Measurements from ENCODE around the gene PSME4.
"Not testable (repeated sequence)": the region's sequence is repeated elsewhere in the genome, so short reads cannot be mapped to it uniquely, and the experiment has no call there.

The PSME4 gene

GRCh38 chr2:53881360-53881759 lies 89.4 kb downstream of the PSME4 start:
- DNase-seq (ENCODE audit: low spot score): no peak

- no peak for DNase-seq (ENCODE audit: low spot score)
These were observed 90.0 kb downstream of the PSME4 start for GRCh38 chr2:53880756-53881155.

GRCh38 chr2:53877556-53877955 lies 93.2 kb downstream of the PSME4 start:
- no peak for DNase-seq (ENCODE audit: low spot score)

GRCh38 chr2:53877112-53877511 lies 93.7 kb downstream of the PSME4 start:
- no peak for DNase-seq (ENCODE audit: low spot score)

GRCh38 chr2:53874401-53874950 lies 96.3 kb downstream of the PSME4 start:
- no peak for DNase-seq (ENCODE audit: low spot score)

GRCh38 chr2:53867773-53868172 lies 103.0 kb downstream of the PSME4 start:
- no peak for DNase-seq (ENCODE audit: low spot score)

- DNase-seq (ENCODE audit: low spot score): no peak
These were observed 103.6 kb downstream of the PSME4 start for GRCh38 chr2:53867169-53867568.

GRCh38 chr2:53865962-53866361 lies 104.8 kb downstream of the PSME4 start:
- no peak for DNase-seq (ENCODE audit: low spot score)

- DNase-seq (ENCODE audit: low spot score): no peak
These were observed 105.5 kb downstream of the PSME4 start for GRCh38 chr2:53865264-53865663.

- no peak for DNase-seq (ENCODE audit: low spot score)
These were observed 107.1 kb downstream of the PSME4 start for GRCh38 chr2:53863538-53864227.

GRCh38 chr2:53861824-53862223 lies 109.0 kb downstream of the PSME4 start:
- DNase-seq (ENCODE audit: low spot score): no peak

- no peak for DNase-seq (ENCODE audit: low spot score)
These were observed 111.3 kb downstream of the PSME4 start, which contains the start of gene GPR75 for GRCh38 chr2:53859206-53860181. Gene GPR75, minus strand, starts transcription at chr2:53859967. Its CDS starts 5,211 bp downstream, at chr2:53854756.

GRCh38 chr2:53856272-53856671 lies 114.5 kb downstream of the PSME4 start:
- no peak for DNase-seq (ENCODE audit: low spot score)

- no peak for DNase-seq (ENCODE audit: low spot score)
These were observed 116.1 kb downstream of the PSME4 start for GRCh38 chr2:53854678-53855077.

- DNase-seq (ENCODE audit: low spot score): no peak
These were observed 118.3 kb downstream of the PSME4 start for GRCh38 chr2:53852532-53852931.

- not testable (repeated sequence) for DNase-seq (ENCODE audit: low spot score)
These were observed 119.6 kb downstream of the PSME4 start for GRCh38 chr2:53851052-53851757.

GRCh38 chr2:53848062-53848461 lies 122.7 kb downstream of the PSME4 start:
- DNase-seq (ENCODE audit: low spot score): no peak

- no peak for DNase-seq (ENCODE audit: low spot score)
These were observed 127.2 kb downstream of the PSME4 start for GRCh38 chr2:53843595-53843994.

GRCh38 chr2:53842891-53843290 lies 127.9 kb downstream of the PSME4 start:
- DNase-seq (ENCODE audit: low spot score): no peak

- not testable (repeated sequence) for DNase-seq (ENCODE audit: low spot score)
These were observed 129.1 kb downstream of the PSME4 start for GRCh38 chr2:53841651-53842050.

GRCh38 chr2:53840580-53840979 lies 130.2 kb downstream of the PSME4 start:
- no peak for DNase-seq (ENCODE audit: low spot score)

GRCh38 chr2:53829980-53830290 lies 140.9 kb downstream of the PSME4 start:
- not testable (repeated sequence) for DNase-seq (ENCODE audit: low spot score)
